ENCODE results near the gene LHFPL2.

DNA sequence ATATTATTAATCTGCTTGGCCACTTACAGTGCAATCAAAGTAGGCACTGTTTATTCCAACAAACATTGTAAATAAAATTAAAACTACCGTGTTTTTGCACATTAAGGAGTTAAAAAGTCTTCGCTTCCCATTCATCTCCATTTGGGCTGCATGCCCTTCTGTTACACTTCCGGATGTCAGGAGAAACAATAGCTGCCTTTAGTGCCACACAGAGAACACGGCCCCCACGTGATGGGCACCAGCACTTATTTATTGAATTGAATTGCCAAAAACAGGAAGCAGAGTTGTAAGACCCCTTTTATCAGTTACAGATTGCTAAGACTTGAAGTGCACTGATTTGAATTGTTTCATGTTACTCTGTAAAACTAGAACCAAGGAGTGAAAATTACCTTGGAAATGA, 80.4 kb downstream of the LHFPL2 start:
- TF ChIP-seq, protein P1, sequence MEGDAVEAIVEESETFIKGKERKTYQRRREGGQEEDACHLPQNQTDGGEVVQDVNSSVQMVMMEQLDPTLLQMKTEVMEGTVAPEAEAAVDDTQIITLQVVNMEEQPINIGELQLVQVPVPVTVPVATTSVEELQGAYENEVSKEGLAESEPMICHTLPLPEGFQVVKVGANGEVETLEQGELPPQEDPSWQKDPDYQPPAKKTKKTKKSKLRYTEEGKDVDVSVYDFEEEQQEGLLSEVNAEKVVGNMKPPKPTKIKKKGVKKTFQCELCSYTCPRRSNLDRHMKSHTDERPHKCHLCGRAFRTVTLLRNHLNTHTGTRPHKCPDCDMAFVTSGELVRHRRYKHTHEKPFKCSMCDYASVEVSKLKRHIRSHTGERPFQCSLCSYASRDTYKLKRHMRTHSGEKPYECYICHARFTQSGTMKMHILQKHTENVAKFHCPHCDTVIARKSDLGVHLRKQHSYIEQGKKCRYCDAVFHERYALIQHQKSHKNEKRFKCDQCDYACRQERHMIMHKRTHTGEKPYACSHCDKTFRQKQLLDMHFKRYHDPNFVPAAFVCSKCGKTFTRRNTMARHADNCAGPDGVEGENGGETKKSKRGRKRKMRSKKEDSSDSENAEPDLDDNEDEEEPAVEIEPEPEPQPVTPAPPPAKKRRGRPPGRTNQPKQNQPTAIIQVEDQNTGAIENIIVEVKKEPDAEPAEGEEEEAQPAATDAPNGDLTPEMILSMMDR (IDR thresholded peaks at IDR 0.05) = no peak
- no peak for TF ChIP-seq POLR2A (IDR thresholded peaks at IDR 0.05)

All from esophagus squamous epithelium (tissue), 4 donors.